Stimulated activated CD4-positive, alpha-beta T cell treated with anti-CD3 and anti-CD28 coated beads, Interleukin-1b, Interleukin-23, amount 100 ng/mL, for 48 hours (primary cell): ENCODE measurements around the gene NRCAM.

ENCODE experiments used
- DNase-seq: peaks from one replicate; pipeline ENCODE4 v3.0.0-alpha.2; 2020

The NRCAM gene

DNA sequence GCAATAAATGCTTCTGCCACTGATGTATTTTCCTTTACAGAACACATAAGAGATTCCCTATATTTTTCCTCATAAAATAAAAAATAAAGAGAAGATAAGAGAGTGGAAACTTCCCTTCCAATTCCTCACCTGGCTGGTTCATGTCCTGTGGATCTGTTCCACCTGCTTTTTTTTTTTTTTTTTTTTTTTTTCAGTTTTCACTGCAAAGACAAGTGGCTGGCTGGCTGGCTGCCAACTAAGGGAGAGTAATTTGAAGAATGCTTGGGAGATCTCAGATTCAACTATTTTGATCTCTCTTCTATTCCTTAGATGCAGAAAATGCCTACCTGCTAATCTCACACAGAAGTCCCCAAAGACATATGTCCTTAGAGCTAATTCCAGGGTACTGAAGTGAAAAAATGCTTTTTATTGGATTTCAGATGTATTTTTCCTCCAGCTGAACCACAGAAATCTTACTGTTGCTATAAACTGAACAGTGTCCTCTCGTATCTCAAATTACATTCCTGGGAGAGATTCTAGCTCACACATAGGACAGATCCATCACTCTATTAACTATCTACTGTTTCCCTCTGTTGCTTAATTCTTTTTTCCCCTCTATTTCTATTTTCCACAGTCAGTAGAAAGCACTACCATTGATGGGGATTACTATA, 120.8 kb downstream of the NRCAM start:
- no peak for DNase-seq

DNA sequence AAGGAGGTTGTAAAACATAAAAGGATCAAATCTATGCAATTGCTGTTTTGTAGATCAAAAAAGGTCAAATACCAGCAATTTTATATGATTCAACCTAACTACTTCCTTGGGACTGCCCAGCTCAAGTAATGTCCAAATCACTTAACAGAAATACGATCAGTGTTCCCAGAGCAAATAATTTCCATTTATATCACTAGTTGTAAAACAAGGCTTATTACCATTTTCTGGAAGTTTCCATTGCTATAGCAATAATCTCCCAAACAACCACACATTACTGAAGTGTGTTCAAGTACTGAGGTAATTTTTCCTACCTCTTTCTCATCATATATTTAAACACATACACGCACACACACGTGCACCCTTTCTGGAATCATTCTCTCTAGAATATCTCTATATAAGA, 123.3 kb downstream of the NRCAM start:
- DNase-seq, result no peak

DNA sequence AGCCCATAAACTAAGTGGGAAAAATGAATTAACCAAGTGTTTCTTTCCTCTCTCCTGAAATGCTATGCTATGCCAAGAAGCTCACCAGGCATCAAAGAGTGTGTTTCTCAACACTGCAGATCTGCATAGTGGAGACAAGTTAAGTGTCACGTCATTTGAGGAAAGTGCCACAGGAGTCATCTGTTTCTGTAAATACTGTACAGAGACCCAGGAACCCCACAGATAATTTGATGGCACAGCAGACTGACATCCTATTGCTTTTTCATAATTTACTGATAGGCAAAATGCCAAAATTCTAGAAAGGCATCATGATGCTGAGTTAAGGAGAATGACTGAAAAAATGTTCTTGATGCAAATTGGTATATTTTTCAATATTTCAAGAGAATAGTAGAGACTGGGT, 124.3 kb downstream of the NRCAM start:
- DNase-seq, result no peak

DNA sequence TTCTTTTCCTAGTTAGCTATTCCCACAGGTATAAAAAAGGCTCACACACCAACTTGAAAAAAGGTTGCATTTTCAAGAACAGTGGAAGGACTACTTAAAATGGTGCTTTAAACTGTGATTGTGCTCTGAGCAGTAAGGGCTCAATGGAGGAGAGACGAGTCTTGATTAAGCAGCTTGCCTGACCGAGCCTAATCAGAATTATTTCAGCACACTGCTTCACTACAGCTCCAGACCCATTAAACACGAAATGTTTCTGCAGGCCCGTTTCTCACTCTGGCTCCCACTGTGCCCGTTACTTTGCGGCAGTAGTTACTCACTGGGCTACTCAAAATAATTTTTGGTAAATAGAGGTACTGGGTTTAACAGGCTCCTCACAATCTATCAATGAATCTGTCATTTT, 126.0 kb downstream of the NRCAM start:
- no peak for DNase-seq

DNA sequence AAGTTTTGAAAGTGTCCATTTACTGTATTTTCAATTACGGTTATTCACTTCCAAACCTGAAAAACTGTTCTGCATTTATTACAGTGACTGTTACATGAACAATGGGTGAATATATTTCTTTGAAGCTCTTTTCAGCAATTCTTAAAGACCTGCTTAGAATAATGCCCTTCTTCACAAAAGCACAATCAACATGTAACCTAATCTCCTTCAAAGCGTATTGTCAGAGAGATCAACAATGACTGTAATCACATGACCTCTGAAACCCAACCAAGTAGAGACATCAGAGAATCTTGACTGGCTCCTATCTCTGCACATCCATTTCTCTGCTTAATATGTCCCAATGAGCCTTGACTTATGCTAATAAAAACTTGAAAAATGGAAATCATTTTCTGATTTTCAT, 126.7 kb downstream of the NRCAM start:
- no peak for DNase-seq

DNA sequence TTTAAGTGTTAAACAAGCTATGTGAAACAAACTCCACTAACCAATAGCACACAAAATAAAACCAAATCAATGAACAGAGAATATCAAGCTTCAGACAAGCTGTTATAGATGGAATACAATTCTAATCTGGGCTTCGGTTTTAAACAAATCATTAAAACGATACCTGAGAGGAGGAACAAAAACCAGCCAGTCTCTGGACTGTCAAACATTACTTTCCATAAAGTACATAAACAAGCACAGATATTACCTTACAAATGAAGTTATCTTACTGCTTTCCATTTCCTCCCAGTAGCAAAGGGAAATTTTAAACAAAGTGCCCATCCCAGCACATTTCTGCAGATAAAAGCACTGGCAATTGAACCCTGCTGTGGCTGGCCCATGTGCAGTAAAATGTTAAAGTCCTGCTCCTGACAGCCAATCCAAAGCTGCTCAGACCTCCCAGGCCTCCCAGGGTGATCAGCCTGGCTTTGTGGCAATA, 128.0 kb downstream of the NRCAM start:
- no peak for DNase-seq

DNA sequence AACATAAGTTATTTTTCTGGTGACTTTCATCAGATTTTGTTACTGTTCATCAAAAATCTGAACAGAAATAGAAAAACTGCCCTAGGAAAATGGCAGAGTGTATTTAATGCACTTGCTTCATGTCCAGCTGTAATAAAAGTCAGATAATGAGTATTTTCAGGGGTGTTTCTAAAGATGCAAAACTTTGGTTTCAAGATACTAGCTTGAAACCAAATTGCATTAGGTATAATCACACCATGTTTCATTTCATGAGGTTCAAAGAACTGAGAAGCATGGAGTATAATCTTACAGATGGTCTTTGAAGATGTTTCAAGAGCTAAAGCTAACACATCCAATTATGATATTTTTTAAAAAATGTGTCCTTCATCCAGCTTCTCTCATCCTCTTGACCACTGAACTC, 128.9 kb downstream of the NRCAM start:
- DNase-seq, result no peak

DNA sequence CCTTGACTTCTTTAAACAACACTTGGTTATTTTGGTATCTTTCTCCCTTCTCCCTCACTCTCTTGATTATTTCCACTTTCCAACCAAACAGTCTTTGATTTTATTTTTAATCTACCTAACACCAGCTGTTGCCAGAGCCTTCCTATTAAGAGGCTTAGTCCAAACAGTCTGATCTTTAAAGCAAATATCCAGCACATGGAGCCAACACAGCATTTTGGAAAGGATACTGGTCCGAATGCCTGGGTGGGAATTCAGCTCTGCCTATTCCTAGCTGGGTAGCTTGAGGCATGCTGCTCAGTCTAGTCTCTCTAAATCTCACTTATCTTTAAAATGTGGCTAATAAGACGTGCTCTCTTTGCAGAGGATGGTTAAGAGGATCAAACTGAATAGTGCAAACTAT, 129.3 kb downstream of the NRCAM start:
- no peak for DNase-seq

DNA sequence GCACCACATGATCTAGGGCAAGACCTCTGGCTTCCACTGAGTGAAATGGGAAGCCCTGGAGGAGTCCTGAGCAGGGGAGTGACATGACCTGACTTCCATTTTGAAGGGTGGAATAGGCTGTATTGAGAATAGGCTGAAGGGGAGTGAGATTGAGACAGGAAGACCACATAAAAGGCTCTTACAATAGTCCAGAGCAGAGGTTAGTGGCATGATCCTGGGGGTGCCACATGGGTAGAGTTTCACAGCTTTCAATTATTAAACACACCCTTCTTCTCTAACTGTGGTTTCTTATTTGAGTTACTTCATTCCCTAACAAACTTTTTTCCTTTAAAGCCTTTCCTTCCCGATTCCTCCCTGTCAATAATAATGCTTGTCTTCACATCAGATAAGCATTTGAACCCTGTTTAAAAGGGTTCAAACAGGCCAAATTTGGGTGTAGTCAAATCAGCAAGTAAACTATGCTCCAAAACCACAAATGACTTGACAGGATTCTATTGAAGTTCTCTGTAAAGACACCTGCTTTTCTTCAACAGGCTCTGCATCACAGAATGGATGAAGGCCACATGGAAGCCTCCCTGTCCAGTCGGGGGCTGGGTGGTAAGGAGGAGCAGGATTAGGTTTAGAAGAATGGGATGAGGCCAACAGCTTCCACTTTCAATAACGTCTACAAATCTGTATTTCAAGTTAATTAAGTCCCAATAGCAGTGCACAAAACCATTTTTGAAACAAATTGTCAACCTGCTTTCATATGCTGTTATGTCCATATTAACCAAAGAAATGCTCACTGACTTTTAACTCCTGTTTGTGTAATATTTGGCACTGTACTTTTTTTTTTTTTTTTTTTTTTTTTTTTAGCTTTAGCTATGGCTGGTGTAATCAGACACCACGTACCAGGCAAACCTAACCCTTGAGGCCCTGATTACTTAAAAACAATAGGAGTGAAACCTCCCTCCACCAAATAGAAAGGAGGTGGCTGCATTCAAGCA, 131.9 kb downstream of the NRCAM start:
- no peak for DNase-seq

DNA sequence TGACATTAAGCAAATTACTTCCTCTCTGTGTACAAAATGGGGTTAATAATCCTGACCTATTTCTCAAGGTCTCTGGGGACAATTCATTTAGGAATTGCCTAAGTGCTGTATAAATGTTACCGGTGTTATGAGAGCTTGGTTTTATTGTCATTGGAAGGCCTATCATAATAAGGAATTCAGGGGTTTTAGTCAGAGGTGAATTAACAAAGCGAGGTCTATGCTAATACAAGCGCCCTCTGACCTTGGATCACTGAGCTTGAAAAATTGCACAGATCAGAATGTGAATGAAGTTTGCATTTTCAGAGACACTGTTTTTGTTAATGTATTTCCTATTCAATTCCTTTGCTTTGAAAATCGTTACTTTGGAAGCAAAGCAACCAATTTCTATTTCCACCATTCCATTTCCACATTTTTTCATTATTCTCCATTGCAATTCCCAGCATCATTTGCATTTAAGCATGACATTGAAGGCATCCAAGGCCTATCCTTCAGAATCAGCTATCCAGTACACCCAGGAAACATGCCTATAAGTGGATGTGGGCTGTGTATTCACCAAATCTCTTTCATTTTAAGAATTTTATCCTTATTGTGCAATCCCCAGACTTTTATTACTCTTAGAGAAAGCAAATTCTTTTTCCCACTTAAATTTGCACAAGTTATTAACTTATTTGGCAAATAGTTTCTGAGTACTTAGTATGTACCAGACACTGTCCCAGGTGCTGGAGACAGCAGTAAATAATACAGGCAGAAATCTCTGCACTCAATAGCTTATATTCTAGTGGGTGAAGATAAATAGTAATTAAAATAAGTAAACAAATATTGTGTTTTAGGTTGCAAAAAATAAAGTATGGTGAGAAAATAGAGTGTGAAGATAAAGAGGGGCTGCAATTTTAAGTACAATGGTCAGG, 133.1 kb downstream of the NRCAM start:
- DNase-seq, result no peak

DNA sequence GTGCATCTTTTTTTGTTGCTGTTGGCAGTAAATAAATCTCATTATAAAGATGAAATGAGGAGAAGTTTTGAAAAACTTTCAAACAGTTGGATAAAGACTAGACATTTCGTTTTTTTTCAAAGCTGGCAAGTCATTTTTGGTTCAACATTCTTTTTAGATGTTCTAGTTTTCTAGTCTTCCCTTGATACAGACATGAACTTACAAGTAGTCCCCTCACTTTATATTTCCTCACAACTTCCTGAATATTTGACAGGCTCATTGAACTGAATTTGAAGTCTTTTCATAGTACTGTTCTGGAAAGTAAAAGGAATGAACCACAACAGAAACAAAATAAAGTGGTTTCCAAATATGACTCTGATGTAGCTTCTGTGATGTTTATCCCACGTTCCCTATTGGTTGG, 134.2 kb downstream of the NRCAM start:
- DNase-seq, result no peak

DNA sequence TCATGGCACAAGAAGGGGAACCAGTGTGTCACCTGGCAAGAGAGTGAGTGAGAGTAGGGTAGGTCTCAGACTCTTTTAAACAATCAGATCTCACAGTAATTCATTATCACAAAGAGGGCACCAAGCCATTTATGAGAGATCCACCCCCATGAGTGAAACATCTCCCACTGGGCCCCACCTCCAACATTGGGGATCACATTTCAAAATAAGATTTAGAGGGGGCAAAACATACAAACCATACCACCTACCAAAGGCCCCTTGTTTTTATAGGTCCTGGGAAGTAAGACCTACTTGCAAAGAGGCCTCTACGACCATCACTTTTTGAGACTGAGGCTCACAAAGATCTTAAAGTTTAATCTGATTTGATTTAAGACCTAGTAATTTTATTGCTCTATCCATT, 134.9 kb downstream of the NRCAM start:
- DNase-seq, result no peak

DNA sequence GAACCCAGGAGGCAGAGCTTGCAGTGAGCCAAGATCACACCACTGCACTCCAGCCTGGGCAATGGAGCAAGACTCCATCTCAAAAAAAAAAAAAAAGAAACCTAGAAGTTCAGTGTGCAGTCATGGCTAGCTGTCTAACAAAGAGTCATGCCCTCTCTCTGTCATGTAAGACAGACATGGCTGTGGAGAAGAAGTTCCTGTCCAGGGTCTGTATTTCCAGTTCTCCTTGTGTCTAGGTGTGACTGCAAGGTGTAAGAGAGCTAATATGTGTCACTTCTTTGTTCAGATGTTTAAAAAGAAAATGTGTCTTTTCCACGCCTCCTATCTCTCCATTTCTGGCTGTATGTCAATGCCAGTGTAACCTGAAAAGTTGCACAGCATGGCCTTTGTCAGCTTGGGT, 139.5 kb downstream of the NRCAM start:
- DNase-seq, result no peak

DNA sequence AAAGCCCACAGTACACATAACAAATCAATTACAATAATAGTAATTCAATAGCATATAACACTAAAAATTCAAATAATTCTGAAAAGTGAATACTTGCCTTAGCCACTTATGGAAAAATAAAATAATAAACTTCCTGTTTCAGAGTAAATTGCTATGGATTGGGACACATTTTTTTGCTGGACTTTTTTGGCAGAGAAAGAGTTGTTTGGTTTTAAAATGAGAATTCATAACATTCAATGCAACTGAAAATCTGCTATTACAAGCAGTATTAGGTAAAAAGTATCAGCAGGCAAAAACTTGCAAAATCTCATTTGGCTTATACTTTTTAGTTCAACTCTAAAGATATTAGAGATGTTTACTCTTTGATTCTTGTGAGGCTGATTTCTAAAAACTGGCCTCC, 141.7 kb downstream of the NRCAM start:
- no peak for DNase-seq

DNA sequence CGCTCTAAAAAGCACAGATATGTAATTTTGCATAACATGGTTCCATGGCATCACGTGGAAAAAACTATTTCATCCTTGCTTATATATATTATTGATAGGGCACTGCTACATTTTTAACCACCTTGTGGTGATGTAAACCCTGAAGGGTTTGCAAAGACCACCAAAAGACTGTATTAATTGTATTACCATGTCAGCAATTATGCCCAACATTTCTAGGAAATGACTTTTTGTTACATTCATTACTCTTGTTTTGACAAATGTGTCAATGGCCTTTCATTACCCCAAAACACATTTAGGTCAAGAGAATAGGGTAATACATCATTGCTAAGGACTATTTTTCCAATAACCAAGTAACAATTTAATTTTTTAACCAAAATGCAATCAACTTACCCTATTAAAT, 142.2 kb downstream of the NRCAM start:
- no peak for DNase-seq

DNA sequence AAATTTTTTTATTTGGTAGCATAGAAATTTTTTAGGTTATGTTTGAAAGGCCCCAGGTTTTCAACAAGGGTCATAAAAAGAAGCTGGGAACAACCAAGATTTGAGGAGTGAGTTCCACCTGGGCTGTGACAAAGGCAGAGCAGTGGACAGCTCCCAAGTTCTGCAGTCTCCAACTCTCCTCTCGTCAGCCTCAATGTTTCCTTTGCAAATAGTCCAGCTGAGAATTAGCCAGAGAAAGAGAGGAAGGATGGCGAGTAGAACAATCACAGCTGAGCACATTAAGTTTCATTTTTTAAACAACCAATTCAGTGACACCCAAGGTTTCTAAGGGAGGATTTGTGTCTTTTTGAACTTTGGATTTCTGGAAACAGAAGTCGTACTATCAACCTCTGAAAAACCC, 143.2 kb downstream of the NRCAM start:
- DNase-seq, result no peak

DNA sequence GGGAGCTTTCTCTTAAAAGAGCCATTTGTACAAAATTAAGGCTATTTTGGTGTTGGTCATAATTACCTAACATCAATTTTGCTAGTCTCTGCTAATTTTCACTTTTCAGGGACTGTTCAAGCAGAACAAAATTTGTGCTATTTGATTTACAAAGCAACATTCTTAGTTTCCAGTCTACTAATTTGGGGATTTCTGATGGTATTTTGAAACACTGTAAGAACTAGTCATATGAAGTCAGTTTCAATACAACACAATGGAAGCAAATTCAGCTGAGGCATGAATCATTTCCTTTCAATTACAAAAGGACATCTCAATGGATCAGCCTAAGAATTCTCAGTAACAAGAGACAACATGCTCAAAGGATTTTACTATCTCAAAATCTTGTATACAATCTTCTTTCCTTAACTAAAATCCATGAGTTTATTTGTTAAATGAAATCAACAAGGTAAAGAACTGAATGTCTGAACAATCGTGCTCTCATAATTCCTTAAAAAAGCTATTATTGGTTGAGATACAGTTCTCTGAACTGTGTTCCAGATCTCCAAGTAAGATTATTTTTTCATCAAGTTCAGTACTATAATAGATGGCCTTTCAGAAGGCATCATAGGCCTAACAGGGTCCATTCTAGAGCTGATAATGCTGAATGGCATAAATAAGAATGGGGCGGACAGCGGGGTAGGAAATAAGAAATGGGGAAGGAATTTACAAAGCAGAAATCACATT, 144.6 kb downstream of the NRCAM start:
- DNase-seq, result no peak

DNA sequence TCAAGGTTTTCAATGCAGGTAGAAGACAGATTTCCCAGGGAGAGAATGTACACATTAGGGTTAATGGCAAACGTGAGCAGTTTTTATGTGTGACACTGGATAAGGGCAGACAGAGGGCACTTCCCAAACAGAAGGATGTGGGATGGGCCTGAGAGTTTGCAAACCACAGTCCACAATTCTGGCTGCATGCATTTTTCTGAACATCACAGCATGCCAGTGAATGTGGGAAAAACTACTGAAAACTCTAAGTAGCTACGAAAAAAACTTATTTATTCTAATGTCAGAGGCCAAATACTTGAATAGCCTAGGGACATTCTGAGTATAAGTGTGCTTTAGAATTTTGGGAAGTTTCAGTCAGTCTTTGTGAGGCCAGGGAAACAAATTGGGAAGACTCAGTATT, 145.9 kb downstream of the NRCAM start:
- no peak for DNase-seq

DNA sequence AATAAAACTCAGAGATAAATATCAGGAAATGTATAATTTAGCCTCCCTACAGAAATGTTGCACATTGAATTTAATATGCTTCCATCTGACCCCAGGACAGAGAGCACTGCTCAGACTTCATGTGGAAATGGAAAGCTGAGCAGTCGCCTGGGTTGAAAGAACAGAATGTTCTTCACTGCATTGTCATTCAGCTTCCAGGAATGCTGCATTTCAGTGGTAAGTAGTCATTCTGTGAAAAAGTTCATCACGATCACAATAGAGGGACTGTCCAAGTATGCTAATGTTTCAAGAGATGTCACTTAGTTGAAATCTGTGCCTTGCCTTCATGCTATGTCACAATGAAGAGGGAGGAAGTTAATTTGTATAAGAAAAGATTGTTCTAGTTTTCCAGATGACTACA, 147.3 kb downstream of the NRCAM start:
- DNase-seq, result no peak

DNA sequence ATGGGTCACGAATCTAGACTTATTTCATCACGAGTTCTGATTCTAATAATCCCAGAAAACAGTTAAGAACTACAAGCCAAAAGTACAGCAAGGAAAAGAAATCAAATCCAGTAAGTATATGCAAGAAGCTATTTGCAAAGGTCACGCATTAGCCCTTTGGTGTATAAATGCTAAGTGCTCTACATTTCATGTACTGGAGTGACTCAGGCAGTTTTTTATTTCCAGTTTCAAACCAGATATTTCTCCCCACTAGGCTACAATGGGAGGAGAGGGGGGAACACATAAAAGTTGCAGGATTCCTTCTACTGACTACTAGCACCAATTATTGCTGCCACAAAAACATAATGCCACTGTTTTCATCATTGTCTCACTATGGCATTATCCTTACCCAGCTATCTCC, 148.0 kb downstream of the NRCAM start:
- no peak for DNase-seq

DNA sequence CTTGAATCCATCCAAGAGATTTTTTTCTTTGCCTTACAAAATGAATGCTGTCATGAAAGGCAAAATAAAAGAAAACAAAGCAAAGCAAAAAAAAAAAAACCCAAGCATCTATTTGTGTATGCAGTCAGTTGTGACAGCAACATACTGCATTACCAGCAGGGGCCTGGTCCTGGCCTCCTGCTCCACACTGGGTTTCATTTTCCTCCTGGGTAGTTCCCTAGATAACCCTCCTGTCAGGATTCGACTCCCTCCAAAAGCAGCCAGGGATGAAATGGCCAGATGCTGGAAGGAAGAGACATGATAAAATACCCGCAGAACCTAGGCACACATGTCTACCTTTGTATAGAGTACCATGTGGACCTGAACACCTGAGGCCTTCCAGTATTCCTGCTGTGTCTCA, 148.6 kb downstream of the NRCAM start:
- no peak for DNase-seq

DNA sequence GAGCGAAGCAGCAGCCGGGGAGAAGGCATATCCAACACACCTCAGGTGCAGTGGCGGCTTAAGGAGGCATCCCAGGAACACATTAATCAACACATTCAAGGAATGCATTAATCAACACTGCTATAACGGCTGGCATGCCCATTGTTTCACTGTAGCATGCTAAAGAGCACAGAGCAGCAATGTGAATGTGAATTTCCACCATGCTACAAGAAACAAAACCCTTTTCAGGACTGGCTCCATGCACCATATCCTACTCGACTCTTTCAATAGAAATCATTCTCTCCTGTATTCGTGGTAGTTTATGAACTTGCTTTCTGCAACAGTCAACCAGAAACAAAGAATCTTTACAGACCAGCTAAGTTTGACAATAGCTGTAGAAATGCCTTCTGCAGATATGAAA, 149.0 kb downstream of the NRCAM start:
- DNase-seq, result no peak

DNA sequence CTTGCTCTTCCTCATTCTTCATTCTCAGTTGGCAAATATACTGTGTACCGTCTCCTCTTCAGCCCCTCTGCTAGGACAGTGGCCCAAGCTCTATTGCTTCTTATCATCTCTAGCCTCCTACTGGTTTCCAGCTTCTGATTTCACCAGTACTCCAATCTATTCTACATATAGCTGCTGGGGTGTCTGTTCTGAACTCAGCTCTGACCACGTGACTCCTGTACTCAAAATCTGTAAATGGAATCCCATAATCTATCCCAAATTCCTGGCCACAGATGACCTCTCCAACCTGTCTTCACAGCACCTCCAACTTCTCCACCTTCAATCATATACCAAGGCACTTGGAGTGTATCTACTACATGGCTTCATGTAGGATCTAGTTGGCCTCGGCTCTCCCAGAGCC, 152.9 kb downstream of the NRCAM start:
- no peak for DNase-seq
